ENCODE data around the gene GHRL. TPM values are rescaled to one million over a fixed set of nuclear protein-coding genes. Genes with fewer than 3 reads are reported as not detected.

The GHRL gene
- total RNA-seq, 1 experiment from 2014 or later = not detected

GRCh38 chr3:10283638-10284037, 9.1 kb downstream of the GHRL start:
- TF ChIP-seq EZH2 (IDR thresholded peaks at IDR 0.05; ENCODE audit: low read depth) (no peak), CTCF (conservative IDR thresholded peaks at IDR 0.05) (no peak)
- DNase-seq = no peak
- Histone ChIP-seq H2AFZ (no peak overlapping the region), H3F3A (ENCODE audit: insufficient read depth, low read depth) (no peaks in the 10 kb centered on the region; the same call in 1 of the 2 replicates), H3K4me1 (replicated peaks; ENCODE audit: insufficient read depth) (no peaks in the 10 kb centered on the region), H3K4me2 (no peak overlapping the region), H3K27ac (no peak overlapping the region), H3K36me3 (ENCODE audit: low read depth) (peaks cover 17% of the 10 kb centered on the region), H3K27me3 (ENCODE audit: insufficient read depth, low read depth) (no peaks in the 10 kb centered on the region), H4K20me1 (ENCODE audit: insufficient read depth) (peaks cover 7% of the 10 kb centered on the region; the same call in 1 of the 2 replicates), H3K9me3 (ENCODE audit: insufficient read depth, low read depth) (no peaks in the 10 kb centered on the region), H3K79me2 (ENCODE audit: low read depth) (no peaks in the 10 kb centered on the region), H3K9me2 (ENCODE audit: insufficient read depth) (no peaks in the 10 kb centered on the region), H3K4me3 (no peak overlapping the region)
- POLR2A ChIA-PET (ENCODE audit: unreplicated experiment) = no interaction called here
- CTCF ChIA-PET = no interaction called here
- no TSS peak for BruUV-seq (replicated peaks)
- intact Hi-C loops (cut with micrococcal nuclease; ENCODE audit: unreplicated experiment) = no loop called here

GRCh38 chr3:10281951-10282350, 10.8 kb downstream of the GHRL start:
- intact Hi-C loops (cut with micrococcal nuclease; ENCODE audit: unreplicated experiment) = no loop called here
- Histone ChIP-seq H3K4me2 (no peak overlapping the region), H3K36me3 (ENCODE audit: low read depth) (peaks cover 19% of the 10 kb centered on the region), H3K4me1 (replicated peaks; ENCODE audit: insufficient read depth) (no peaks in the 10 kb centered on the region), H3K4me3 (no peak overlapping the region), H3K9me3 (ENCODE audit: insufficient read depth, low read depth) (no peaks in the 10 kb centered on the region), H3K9me2 (ENCODE audit: insufficient read depth) (no peaks in the 10 kb centered on the region), H3K79me2 (ENCODE audit: low read depth) (no peaks in the 10 kb centered on the region), H3F3A (ENCODE audit: insufficient read depth, low read depth) (no peaks in the 10 kb centered on the region; the same call in 1 of the 2 replicates), H2AFZ (no peak overlapping the region), H4K20me1 (ENCODE audit: insufficient read depth) (peaks cover 8% of the 10 kb centered on the region), H3K27me3 (ENCODE audit: insufficient read depth, low read depth) (no peaks in the 10 kb centered on the region), H3K27ac (no peak overlapping the region)
- DNase-seq = no peak
- POLR2A ChIA-PET (ENCODE audit: unreplicated experiment) = no interaction called here
- CTCF ChIA-PET = no interaction called here
- TF ChIP-seq EZH2 (IDR thresholded peaks at IDR 0.05; ENCODE audit: low read depth) = no peak
- TF ChIP-seq CTCF (conservative IDR thresholded peaks at IDR 0.05) = no peak
- BruUV-seq (replicated peaks) = no TSS peak

- H3K9me3 ChIP-seq (ENCODE audit: insufficient read depth, low read depth) = no peaks in the 10 kb centered on the region
- H3K36me3 ChIP-seq (ENCODE audit: low read depth) = peaks cover 20% of the 10 kb centered on the region
- no peaks in the 10 kb centered on the region for H3K9me2 ChIP-seq (ENCODE audit: insufficient read depth)
- no TSS peak for BruUV-seq (replicated peaks)
- H4K20me1 ChIP-seq (ENCODE audit: insufficient read depth) = peaks cover 13% of the 10 kb centered on the region
- intact Hi-C loops (cut with micrococcal nuclease; ENCODE audit: unreplicated experiment) = no loop called here
- no peaks in the 10 kb centered on the region; the same call in 1 of the 2 replicates for H3F3A ChIP-seq (ENCODE audit: insufficient read depth, low read depth)
- no peaks in the 10 kb centered on the region for H3K4me1 ChIP-seq (replicated peaks; ENCODE audit: insufficient read depth)
- peaks cover 4% of the 10 kb centered on the region; the same call in 1 of the 2 replicates for H3K79me2 ChIP-seq (ENCODE audit: low read depth)
- no peak for DNase-seq
- no peak for TF ChIP-seq CTCF (conservative IDR thresholded peaks at IDR 0.05)
- TF ChIP-seq EZH2 (IDR thresholded peaks at IDR 0.05; ENCODE audit: low read depth) = no peak
- POLR2A ChIA-PET (ENCODE audit: unreplicated experiment) = no interaction called here
- H3K27ac ChIP-seq = no peak overlapping the region
- H3K4me3 ChIP-seq = no peak overlapping the region
- CTCF ChIA-PET = no interaction called here
- no peak overlapping the region for H2AFZ ChIP-seq
- H3K27me3 ChIP-seq (ENCODE audit: insufficient read depth, low read depth) = no peaks in the 10 kb centered on the region
- H3K4me2 ChIP-seq = no peak overlapping the region
These were observed 12.2 kb downstream of the GHRL start for GRCh38 chr3:10280571-10280970.

All from PC-9 (cell line).